ENCODE results near the gene MRPL10.

MRPL10 gene

GRCh38 chr17:47807421-47807820 lies 23.9 kb downstream of the MRPL10 start:
- CTCF ChIA-PET = no interaction called here

DNA sequence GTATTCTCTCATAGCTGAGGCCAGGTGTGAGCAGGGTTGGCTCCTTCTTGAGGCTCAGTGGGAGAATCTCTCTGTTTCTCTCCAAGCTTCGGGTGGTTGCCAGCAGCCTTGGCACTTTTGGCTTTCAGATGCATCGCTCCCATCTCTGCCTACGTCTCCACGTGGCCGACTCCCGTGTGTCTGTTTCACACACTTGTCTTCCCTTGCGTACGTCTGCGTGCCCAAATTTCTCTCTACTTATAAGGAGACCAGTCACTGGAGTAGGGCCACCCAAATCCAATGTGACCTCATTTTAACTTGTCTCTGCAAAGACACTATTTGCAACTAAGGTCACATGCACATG lies 24.5 kb downstream of the MRPL10 start:
- no peak for TF ChIP-seq CTCF (IDR thresholded peaks at IDR 0.05; ENCODE audit: insufficient read depth, low read length, missing control alignments)
- CTCF ChIA-PET = no interaction called here
- DNase-seq (ENCODE audit: low read depth, low spot score) = no peak
- POLR2A ChIA-PET = no interaction called here
- H3K4me3 ChIP-seq (ENCODE audit: low read depth, low read length) = no peak overlapping the region

More at GRCh38 chr17:47807421-47807820, 23.9 kb downstream of the MRPL10 start:
- H3K4me3 ChIP-seq (ENCODE audit: low read depth, low read length) = no peak overlapping the region
- TF ChIP-seq CTCF (IDR thresholded peaks at IDR 0.05; ENCODE audit: insufficient read depth, low read length, missing control alignments) = no peak
- DNase-seq (ENCODE audit: low read depth, low spot score) = no peak
- POLR2A ChIA-PET = no interaction called here

- ChIA-PET POLR2A (no interaction called here), CTCF (no interaction called here)
- DNase-seq (ENCODE audit: low read depth, low spot score) = no peak
These were observed 25.1 kb downstream of the MRPL10 start for GRCh38 chr17:47806026-47806912.

DNA sequence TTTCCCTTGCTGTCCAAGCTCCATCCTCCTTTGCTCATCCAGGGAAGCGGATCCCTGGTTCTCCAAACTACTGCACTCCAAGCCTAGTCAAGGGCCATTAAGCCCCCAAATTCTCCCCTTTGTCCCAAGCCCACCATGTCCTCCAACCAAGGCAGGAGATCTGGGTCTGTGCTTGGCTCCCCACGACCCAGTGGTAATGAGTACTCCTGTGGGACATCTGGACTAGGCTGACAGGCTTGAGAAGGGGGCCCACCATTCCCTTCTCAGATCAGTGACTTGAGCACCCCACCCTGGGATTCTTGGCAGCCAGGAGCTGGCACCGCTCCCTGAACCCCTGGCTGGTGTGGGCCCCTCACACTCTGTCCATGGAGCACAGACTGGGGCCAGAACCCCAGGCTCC lies 26.9 kb downstream of the MRPL10 start:
- DNase-seq (ENCODE audit: low read depth, low spot score) = no peak
- no peak for TF ChIP-seq CTCF (IDR thresholded peaks at IDR 0.05; ENCODE audit: insufficient read depth, low read length, missing control alignments)
- CTCF ChIA-PET = interaction anchor here (0.8 to 2.3 kb wide), 3 partner anchors 10 to 147 kb away, joined by 3 to 7 read pairs (median 3); no protein-coding TSS in a partner anchor
- POLR2A ChIA-PET = no interaction called here
- no peak overlapping the region for H3K4me3 ChIP-seq (ENCODE audit: low read depth, low read length)

More at GRCh38 chr17:47806026-47806912, 25.1 kb downstream of the MRPL10 start:
- no peak for TF ChIP-seq CTCF (IDR thresholded peaks at IDR 0.05; ENCODE audit: insufficient read depth, low read length, missing control alignments)
- H3K4me3 ChIP-seq (ENCODE audit: low read depth, low read length) = no peak overlapping the region

- POLR2A ChIA-PET = no interaction called here
- CTCF ChIA-PET = interaction anchor here (1.0 to 3.4 kb wide), 4 partner anchors 9 to 106 kb away, joined by 3 to 16 read pairs (median 6); no protein-coding TSS in a partner anchor
- H3K4me3 ChIP-seq (ENCODE audit: low read depth, low read length) = no peak overlapping the region
- TF ChIP-seq CTCF (IDR thresholded peaks at IDR 0.05; ENCODE audit: insufficient read depth, low read length, missing control alignments) = no peak
- DNase-seq (ENCODE audit: low read depth, low spot score) = no peak
These were observed 27.6 kb downstream of the MRPL10 start for GRCh38 chr17:47803751-47804150.

- ChIA-PET CTCF (interaction anchor here (1.9 to 3.4 kb wide), 4 partner anchors 9 to 106 kb away, joined by 5 to 16 read pairs (median 6); no protein-coding TSS in a partner anchor), POLR2A (no interaction called here)
- TF ChIP-seq CTCF (IDR thresholded peaks at IDR 0.05; ENCODE audit: insufficient read depth, low read length, missing control alignments) = no peak
- H3K4me3 ChIP-seq (ENCODE audit: low read depth, low read length) = no peak overlapping the region
- no peak for DNase-seq (ENCODE audit: low read depth, low spot score)
These were observed 28.1 kb downstream of the MRPL10 start for GRCh38 chr17:47803201-47803600.
